H1 (cell line): ENCODE results near the gene EXOSC10. TPM values are rescaled to one million over a fixed set of nuclear protein-coding genes. Genes with fewer than 3 reads are reported as not detected.

Source experiments
- CTCF ChIA-PET: fragments of 300-600 bp; sonication (Branson Sonifier 250); formaldehyde crosslinking; loops from one replicate; lab custom pipeline; 2021; ENCODE audit not compliant: partially characterized antibody; lab: Charles Lee
- POLR2A ChIA-PET: fragments of 300-600 bp; sonication (Branson Sonifier 250); formaldehyde crosslinking; loops from one replicate; lab custom pipeline; 2021; ENCODE audit warnings: inconsistent platforms; ENCODE audit not compliant: partially characterized antibody; lab: Charles Lee
- DNase-seq, 2 experiments: peaks; one replicate each; pipeline versions ENCODE4 v3.0.0 to v3.0.0-alpha.2; 2010 to 2022; ENCODE audit warnings: low spot score in 2 of 2, low read depth in 1 of 2, mixed read lengths in 1 of 2
- FAIRE-seq: peaks from 2 replicates; lab custom pipeline; 2011; peaks lifted over from hg19 to GRCh38; lab: Jason Lieb, UNC
- H2AFZ ChIP-seq: 2 replicates; pipeline ENCODE4 v1.8.1; 2012; ENCODE audit warnings: low read length, inconsistent platforms
- H2AK5ac ChIP-seq: 2 replicates; pipeline ENCODE4 v1.6.1; 2013; ENCODE audit warnings: low read depth, low read length
- H2BK120ac ChIP-seq: replicated peaks from 2 replicates; pipeline ENCODE3; 2013; ENCODE audit warnings: low read depth, low read length, inconsistent platforms
- H2BK12ac ChIP-seq: 2 replicates; pipeline ENCODE4 v1.6.1; 2013; ENCODE audit warnings: low read depth, low read length
- H2BK15ac ChIP-seq: 2 replicates; pipeline ENCODE4 v1.6.1; 2013; ENCODE audit warnings: low read length
- H2BK20ac ChIP-seq: 2 replicates; pipeline ENCODE4 v1.6.1; 2013; ENCODE audit warnings: low read length
- H2BK5ac ChIP-seq: 2 replicates; pipeline ENCODE4 v1.6.1; 2013; ENCODE audit warnings: low read depth, low read length
- H3K14ac ChIP-seq: 2 replicates; pipeline ENCODE4 v1.6.1; 2013; ENCODE audit warnings: inconsistent platforms; ENCODE audit not compliant: insufficient read length
- H3K18ac ChIP-seq: 2 replicates; pipeline ENCODE4 v1.6.1; 2013; ENCODE audit warnings: low read length; ENCODE audit errors: extremely low read depth
- H3K23ac ChIP-seq: 2 replicates; pipeline ENCODE4 v1.6.1; 2013; ENCODE audit warnings: inconsistent platforms; ENCODE audit not compliant: insufficient read length
- H3K23me2 ChIP-seq: 2 replicates; pipeline ENCODE4 v1.6.1; 2013; ENCODE audit warnings: low read depth, low read length
- H3K27ac ChIP-seq: 2 replicates; pipeline ENCODE4 v1.6.1; 2011; ENCODE audit warnings: low read depth, low read length, inconsistent platforms
- H3K27me3 ChIP-seq, 4 experiments: replicated peaks in 1 of 4; 1 replicate in 1 of 4; 2 replicates in 3 of 4; pipeline versions ENCODE4 v1.6.1 to v1.8.1; 2011 to 2013; ENCODE audit warnings: low read length in 3 of 4, mild to moderate bottlenecking in 3 of 4, inconsistent platforms in 2 of 4, mixed read lengths in 2 of 4, moderate library complexity in 1 of 4; ENCODE audit not compliant: control insufficient read depth in 3 of 4, insufficient read depth in 3 of 4; ENCODE audit errors: extremely low read depth in 1 of 4
- H3K36me3 ChIP-seq, 4 experiments: 2 replicates each; pipeline versions ENCODE4 v1.6.1 to v1.8.1; 2011 to 2013; ENCODE audit warnings: mild to moderate bottlenecking in 4 of 4, low read length in 3 of 4, moderate library complexity in 2 of 4, control low read depth in 1 of 4, inconsistent platforms in 1 of 4; ENCODE audit not compliant: insufficient read depth in 4 of 4, control insufficient read depth in 2 of 4
- H3K4ac ChIP-seq: replicated peaks from 2 replicates; pipeline ENCODE3; 2013; ENCODE audit warnings: low read length, low read depth, mixed read lengths, inconsistent platforms; ENCODE audit not compliant: insufficient read length
- H3K4me1 ChIP-seq, 4 experiments: replicated peaks in 1 of 4; 1 replicate in 1 of 4; 2 replicates in 3 of 4; pipeline versions ENCODE4 v1.6.1 to v1.8.1; 2011 to 2013; ENCODE audit warnings: low read length in 3 of 4, inconsistent platforms in 2 of 4, mixed read lengths in 1 of 4; ENCODE audit not compliant: insufficient read depth in 4 of 4, control insufficient read depth in 3 of 4
- H3K4me2 ChIP-seq, 2 experiments: 2 replicates each; pipeline versions ENCODE4 v1.6.1 to v1.8.1; 2011 to 2013; ENCODE audit warnings: low read depth in 2 of 2, low read length in 2 of 2, control low read depth in 1 of 2, inconsistent platforms in 1 of 2, mild to moderate bottlenecking in 1 of 2; ENCODE audit not compliant: insufficient read depth in 1 of 2
- H3K4me3 ChIP-seq, 4 experiments: fragments of 200-600, 300-600 bp in 1 of 4; sonication (generic), shearing (Covaris generic), sonication (Bioruptor Twin) in 1 of 4; 2 replicates each; pipeline versions ENCODE4 v1.5.1 to v1.8.1; 2011 to 2016; ENCODE audit warnings: low read length in 4 of 4, low read depth in 3 of 4, control low read depth in 2 of 4, inconsistent platforms in 2 of 4, mild to moderate bottlenecking in 2 of 4, mixed read lengths in 1 of 4, moderate library complexity in 1 of 4; ENCODE audit not compliant: insufficient read depth in 2 of 4; ENCODE audit errors: extremely low read depth in 1 of 4
- H3K56ac ChIP-seq: replicated peaks from 2 replicates; pipeline ENCODE3; 2013; ENCODE audit warnings: low read depth, mild to moderate bottlenecking, mixed read lengths, low read length, inconsistent platforms; ENCODE audit not compliant: insufficient read length
- H3K79me1 ChIP-seq: 2 replicates; pipeline ENCODE4 v1.6.1; 2013; ENCODE audit warnings: low read depth, low read length, control low read depth
- H3K79me2 ChIP-seq, 2 experiments: 2 replicates each; pipeline versions ENCODE4 v1.6.1 to v1.8.1; 2012 to 2013; ENCODE audit warnings: low read length in 2 of 2, mild to moderate bottlenecking in 2 of 2, inconsistent platforms in 1 of 2; ENCODE audit not compliant: insufficient read depth in 2 of 2, control insufficient read depth in 1 of 2
- H3K9ac ChIP-seq, 4 experiments: replicated peaks in 1 of 4; 1 replicate in 1 of 4; 2 replicates in 3 of 4; pipeline versions ENCODE4 v1.6.1 to v1.8.1; 2011 to 2013; ENCODE audit warnings: low read depth in 3 of 4, low read length in 3 of 4, control low read depth in 2 of 4, mild to moderate bottlenecking in 2 of 4, moderate library complexity in 2 of 4, inconsistent platforms in 1 of 4; ENCODE audit errors: extremely low read depth in 1 of 4
- H3K9me3 ChIP-seq, 2 experiments: 2 replicates each; pipeline versions ENCODE4 v1.6.1 to v1.8.1; 2012 to 2013; ENCODE audit warnings: mild to moderate bottlenecking in 2 of 2, moderate library complexity in 2 of 2, control low read depth in 1 of 2, inconsistent platforms in 1 of 2, low read depth in 1 of 2, low read length in 1 of 2, mixed read lengths in 1 of 2; ENCODE audit not compliant: insufficient read depth in 2 of 2
- H4K20me1 ChIP-seq, 2 experiments: replicated peaks in 1 of 2; 2 replicates each; pipeline versions ENCODE3 to v1.8.1; 2011 to 2013; ENCODE audit warnings: inconsistent platforms in 2 of 2, low read length in 2 of 2, mild to moderate bottlenecking in 1 of 2; ENCODE audit not compliant: insufficient read depth in 2 of 2, control insufficient read depth in 1 of 2
- H4K5ac ChIP-seq: 2 replicates; pipeline ENCODE4 v1.6.1; 2013; ENCODE audit warnings: low read length, low read depth, mixed read lengths, inconsistent platforms; ENCODE audit not compliant: insufficient read length
- H4K8ac ChIP-seq: 2 replicates; pipeline ENCODE4 v1.8.0; 2013; ENCODE audit warnings: mild to moderate bottlenecking, moderate library complexity, low read length, inconsistent platforms; ENCODE audit not compliant: insufficient read depth; ENCODE audit errors: extremely low read depth
- H4K91ac ChIP-seq: replicated peaks from 2 replicates; pipeline ENCODE3; 2013; ENCODE audit warnings: low read length, mixed read lengths, inconsistent platforms; ENCODE audit not compliant: insufficient read length
- ATF3 ChIP-seq: IDR thresholded peaks from 2 replicates; pipeline ENCODE4 v1.6.1; 2011; ENCODE audit warnings: low read depth, mild to moderate bottlenecking, low read length; ENCODE audit not compliant: insufficient read depth
- CREB1 ChIP-seq: IDR thresholded peaks from 2 replicates; pipeline ENCODE4 v1.6.1; 2012; ENCODE audit warnings: inconsistent platforms
- FOSL1 ChIP-seq: IDR thresholded peaks from 2 replicates; pipeline ENCODE4 v1.6.1; 2011; ENCODE audit warnings: mild to moderate bottlenecking, low read depth, low read length, moderate library complexity; ENCODE audit not compliant: insufficient read depth
- MAFK ChIP-seq: IDR thresholded peaks from 2 replicates; pipeline ENCODE4 v1.6.1; 2012; ENCODE audit warnings: low read depth, mild to moderate bottlenecking, improper control_type of control experiment, low read length
- SIN3A ChIP-seq, 2 experiments: IDR thresholded peaks in 1 of 2; conservative IDR thresholded peaks in 1 of 2; 2 replicates each; pipeline ENCODE4 v1.6.1; 2011 to 2012; ENCODE audit warnings: low read length in 2 of 2, improper control_type of control experiment in 1 of 2, low read depth in 1 of 2, mild to moderate bottlenecking in 1 of 2
- SIX5 ChIP-seq: IDR thresholded peaks from 2 replicates; pipeline ENCODE4 v1.6.1; 2011; ENCODE audit warnings: mild to moderate bottlenecking, low read depth, low read length
- SP2 ChIP-seq: IDR thresholded peaks from 2 replicates; pipeline ENCODE4 v1.6.1; 2012; ENCODE audit warnings: mild to moderate bottlenecking, low read length, inconsistent platforms
- SRF ChIP-seq: IDR thresholded peaks from 2 replicates; pipeline ENCODE4 v1.6.1; 2011; ENCODE audit warnings: mild to moderate bottlenecking, low read depth, low read length, moderate library complexity
- TAF7 ChIP-seq: optimal IDR thresholded peaks from 2 replicates; pipeline ENCODE3; 2011; ENCODE audit warnings: low read depth, mild to moderate bottlenecking, inconsistent platforms, low read length, moderate library complexity, borderline replicate concordance
- TEAD4 ChIP-seq: IDR thresholded peaks from 2 replicates; pipeline ENCODE4 v1.6.1; 2012; ENCODE audit warnings: low read depth, low read length, inconsistent platforms, mixed read lengths
- USF2 ChIP-seq: IDR thresholded peaks from 2 replicates; pipeline ENCODE4 v1.6.1; 2011; ENCODE audit warnings: low read length, improper control_type of control experiment
- ZNF274 ChIP-seq: IDR thresholded peaks from 2 replicates; pipeline ENCODE4 v1.7.0; 2012; ENCODE audit warnings: low read length, borderline replicate concordance; ENCODE audit errors: extremely low read depth
- WGBS, 2 experiments: shearing (Covaris generic) in 1 of 2; methylation state at CpG; one replicate each; pipeline versions ENCODE4 v1.1.6 to v1.1.7; 2013 to 2015; ENCODE audit warnings: low lambda C conversion rate in 2 of 2, mixed read lengths in 2 of 2, inconsistent platforms in 1 of 2, low coverage in 1 of 2, missing lambda C conversion rate in 1 of 2; ENCODE audit not compliant: insufficient replicate concordance in 2 of 2, insufficient coverage in 1 of 2, insufficient read length in 1 of 2; ENCODE audit errors: extremely low coverage in 1 of 2, missing lambda C conversion rate in 1 of 2; 5-methylcytosine and 5-hydroxymethylcytosine counted together
- polyA plus RNA-seq, 7 experiments: library from polyadenylated mRNA; depleted of rRNA in 3 of 7; stranded (reverse) in 5 of 7; unstranded in 2 of 7; fragments of >200 nt in 5 of 7; fragments of 200-250 nt in 2 of 7; gene quantifications; 1 replicate in 5 of 7; 2 replicates in 1 of 7; 4 replicates in 1 of 7; pipeline versions ENCODE4 v1.2.1 to v1.2.3, GENCODE V29; 2011 to 2013; ENCODE audit warnings: missing spikeins in 2 of 7, mixed read lengths in 2 of 7
- total RNA-seq: library from RNA; stranded (reverse); fragmentation: NEBNext Ultra II Directional; extraction: Animal tissue kit (Norgen Biotek cat#: 25700); gene quantifications from 2 replicates; pipeline ENCODE4 v1.2.1, GENCODE V29; 2021

Gene EXOSC10
- total and polyA plus RNA-seq, 2 of the 8 experiments (the other 6 are each of a cell fraction or from before 2014, with no cell fraction given): 57.9 to 86.1 TPM

GRCh38 chr1:11062965-11063401 is 36.7 kb downstream of the EXOSC10 start:
- Histone ChIP-seq H3K4ac (no peak overlapping the region), H3K79me2 (peaks cover 0 to 16% of the 10 kb centered on the region in 2 experiments; a peak in 2 of 4 replicates), H3K9me3 (no peaks in the 10 kb centered on the region), H3K56ac (no peak overlapping the region), H3K23me2 (peaks cover 14% of the 10 kb centered on the region), H3K27me3 (no peaks in the 10 kb centered on the region; a peak in 1 of 7 replicates), H2BK120ac (no peak overlapping the region), H3K23ac (no peak overlapping the region), H2AK5ac (no peak overlapping the region), H4K91ac (no peak overlapping the region), H3K9ac (no peak overlapping the region), H2BK12ac (no peak overlapping the region), H2BK20ac (no peak overlapping the region), H4K20me1 (peaks cover 0 to 5% of the 10 kb centered on the region in 2 experiments), H3K27ac (no peak overlapping the region), H2BK15ac (no peak overlapping the region), H3K79me1 (peaks cover 9% of the 10 kb centered on the region), H2AFZ (no peak overlapping the region), H2BK5ac (0 out of 2 replicates have a peak overlapping the region, but pooled peaks have one; percentile 12), H3K4me1 (peaks cover 0 to 12% (median 3%) of the 10 kb centered on the region in 4 experiments; a peak in 4 of 7 replicates), H3K36me3 (peaks cover 9 to 30% (median 24%) of the 10 kb centered on the region in 4 experiments), H3K4me3 (no peak overlapping the region), H4K8ac (no peak overlapping the region), H3K18ac (no peak overlapping the region), H3K14ac (no peak overlapping the region), H3K4me2 (no peak overlapping the region), H4K5ac (no peak overlapping the region)
- 95% methylated on average over 3 of the region's 3 CpGs; no CpG with 5 or more reads in 1 of the 2 experiments for WGBS, 2 experiments
- no peak for FAIRE-seq
- CTCF ChIA-PET: interaction anchor here (0.6 to 8.6 kb wide), 6 partner anchors 10 to 620 kb away, joined by 3 to 115 read pairs (median 4); no protein-coding TSS in a partner anchor
- POLR2A ChIA-PET: interaction anchor here (0.8 to 6.5 kb wide), 5 partner anchors 11 to 88 kb away, joined by 3 to 44 read pairs (median 7); no protein-coding TSS in a partner anchor
- DNase-seq: no peak
- TF ChIP-seq SRF (no peak), FOSL1 (no peak), TAF7 (no peak), MAFK (no peak), ZNF274 (no peak), USF2 (no peak), CREB1 (no peak), SIN3A (conservative IDR thresholded peaks at IDR 0.05 in 1 of 2, IDR thresholded peaks at IDR 0.05 in 1 of 2; ENCODE audit: low read depth in 1 of 2, low read length in 2 of 2) (no peak), SP2 (no peak), SIX5 (no peak), TEAD4 (no peak), ATF3 (no peak)
